HepG2 (cell line): ENCODE data around the gene VEZF1. TPM values are rescaled to one million over a fixed set of nuclear protein-coding genes. Genes with fewer than 3 reads are reported as not detected.
A peak's percentile ranks its signal among the peaks of the same experiment; 100 is the strongest.

Experiments used
- FOXP1 ChIP-seq, 2 experiments: fragments of 450-650 bp in 1 of 2; IDR thresholded peaks; 2 replicates each; pipeline ENCODE4 v1.6.1; 2017 to 2018; ENCODE audit warnings: antibody characterized with exemption in 1 of 2
- GTF3A ChIP-seq: sonication (generic); formaldehyde crosslinking; conservative IDR thresholded peaks from 2 replicates; pipeline ENCODE4 v1.4.0; 2020; ENCODE audit warnings: mild to moderate bottlenecking, missing genetic modification reagents
- KLF9 ChIP-seq: IDR thresholded peaks from 2 replicates; pipeline ENCODE4 v1.6.1; 2016; ENCODE audit warnings: low read depth
- NBN ChIP-seq: fragments of 450-650 bp; conservative IDR thresholded peaks from 2 replicates; pipeline ENCODE4 v1.6.1; 2017
- NR1H2 ChIP-seq: sonication (generic); formaldehyde crosslinking; IDR thresholded peaks from 2 replicates; pipeline ENCODE4 v1.8.1; 2022; ENCODE audit warnings: low read depth, missing genetic modification reagents, borderline replicate concordance
- POLR2A ChIP-seq, 2 experiments: IDR thresholded peaks; 2 replicates each; pipeline ENCODE4 v1.6.1; 2011; ENCODE audit warnings: low read depth in 2 of 2, low read length in 2 of 2, mild to moderate bottlenecking in 1 of 2, moderate library complexity in 1 of 2; ENCODE audit not compliant: insufficient read depth in 1 of 2
- SOX5 ChIP-seq: IDR thresholded peaks from 2 replicates; pipeline ENCODE4 v1.6.1; 2016; ENCODE audit warnings: borderline replicate concordance
- SUZ12 ChIP-seq: fragments of 150-350 bp; IDR thresholded peaks from 2 replicates; pipeline ENCODE4 v1.6.1; 2014; ENCODE audit warnings: low read depth, low read length
- ZNF17 ChIP-seq: sonication (generic); formaldehyde crosslinking; IDR thresholded peaks from 2 replicates; pipeline ENCODE4 v1.5.0; 2020; ENCODE audit warnings: mild to moderate bottlenecking, missing genetic modification reagents
- ZNF350 ChIP-seq: sonication (generic); formaldehyde crosslinking; IDR thresholded peaks from 2 replicates; pipeline ENCODE4 v1.4.0; 2020; ENCODE audit warnings: mild to moderate bottlenecking, low read depth, missing genetic modification reagents, borderline replicate concordance
- ZNF354B ChIP-seq: sonication (generic); formaldehyde crosslinking; IDR thresholded peaks from 2 replicates; pipeline ENCODE4 v1.8.0; 2022; ENCODE audit warnings: mild to moderate bottlenecking, missing genetic modification reagents
- ZNF619 ChIP-seq: sonication (generic); formaldehyde crosslinking; IDR thresholded peaks from 2 replicates; pipeline ENCODE4 v1.4.0; 2020; ENCODE audit warnings: mild to moderate bottlenecking, missing genetic modification reagents
- ZSCAN21 ChIP-seq: sonication (generic); formaldehyde crosslinking; IDR thresholded peaks from 2 replicates; pipeline ENCODE4 v1.8.0; 2022; ENCODE audit warnings: mild to moderate bottlenecking, missing genetic modification reagents, moderate library complexity, borderline replicate concordance
- ZZZ3 ChIP-seq: sonication (generic); formaldehyde crosslinking; IDR thresholded peaks from 2 replicates; pipeline ENCODE4 v1.4.0; 2020; ENCODE audit warnings: missing genetic modification reagents, mild to moderate bottlenecking, borderline replicate concordance
- polyA plus RNA-seq, 8 experiments: library from polyadenylated mRNA; depleted of rRNA in 3 of 8; stranded (reverse) in 7 of 8; unstranded in 1 of 8; fragments of >200 nt; fragmentation: Illumina TruSeq in 4 of 8; extraction: Trizol in 4 of 8; gene quantifications; 2 replicates each; pipeline versions ENCODE4 v1.2.1 to v1.2.3, GENCODE V29; 2011 to 2016; ENCODE audit warnings: low read depth in 4 of 8, missing spikeins in 1 of 8, mixed read lengths in 1 of 8; ENCODE audit not compliant: insufficient read depth in 1 of 8
- total RNA-seq, 5 experiments: library from RNA; depleted of rRNA; stranded (reverse); fragments of >200 nt; fragmentation: Illumina TruSeq; extraction: Trizol; gene quantifications; 2 replicates each; pipeline ENCODE4 v1.2.3, GENCODE V29; 2016; ENCODE audit warnings: low read depth in 1 of 5
- TF ChIP-seq, protein P1 (sequence below): IDR thresholded peaks from 2 replicates; pipeline ENCODE4 v1.6.1; 2012; ENCODE audit warnings: low read length, improper control_type of control experiment
- TF ChIP-seq, protein P2 (sequence below): sonication (generic); formaldehyde crosslinking; IDR thresholded peaks from 2 replicates; pipeline ENCODE4 v1.4.0; 2020; ENCODE audit warnings: missing genetic modification reagents, mild to moderate bottlenecking, borderline replicate concordance
- TF ChIP-seq, protein P3 (sequence below): sonication (generic); formaldehyde crosslinking; IDR thresholded peaks from 2 replicates; pipeline ENCODE4 v1.4.0; 2020; ENCODE audit warnings: mild to moderate bottlenecking, missing genetic modification reagents
- TF ChIP-seq, protein P4 (sequence below): sonication (generic); formaldehyde crosslinking; IDR thresholded peaks from 2 replicates; pipeline ENCODE4 v1.8.0; 2022; ENCODE audit warnings: missing genetic modification reagents, mild to moderate bottlenecking, borderline replicate concordance

VEZF1 gene
- total and polyA plus RNA-seq, 2 of the 13 experiments (the other 11 are each of a cell fraction or from before 2014, with no cell fraction given), result 45.9 to 49.7 TPM

DNA sequence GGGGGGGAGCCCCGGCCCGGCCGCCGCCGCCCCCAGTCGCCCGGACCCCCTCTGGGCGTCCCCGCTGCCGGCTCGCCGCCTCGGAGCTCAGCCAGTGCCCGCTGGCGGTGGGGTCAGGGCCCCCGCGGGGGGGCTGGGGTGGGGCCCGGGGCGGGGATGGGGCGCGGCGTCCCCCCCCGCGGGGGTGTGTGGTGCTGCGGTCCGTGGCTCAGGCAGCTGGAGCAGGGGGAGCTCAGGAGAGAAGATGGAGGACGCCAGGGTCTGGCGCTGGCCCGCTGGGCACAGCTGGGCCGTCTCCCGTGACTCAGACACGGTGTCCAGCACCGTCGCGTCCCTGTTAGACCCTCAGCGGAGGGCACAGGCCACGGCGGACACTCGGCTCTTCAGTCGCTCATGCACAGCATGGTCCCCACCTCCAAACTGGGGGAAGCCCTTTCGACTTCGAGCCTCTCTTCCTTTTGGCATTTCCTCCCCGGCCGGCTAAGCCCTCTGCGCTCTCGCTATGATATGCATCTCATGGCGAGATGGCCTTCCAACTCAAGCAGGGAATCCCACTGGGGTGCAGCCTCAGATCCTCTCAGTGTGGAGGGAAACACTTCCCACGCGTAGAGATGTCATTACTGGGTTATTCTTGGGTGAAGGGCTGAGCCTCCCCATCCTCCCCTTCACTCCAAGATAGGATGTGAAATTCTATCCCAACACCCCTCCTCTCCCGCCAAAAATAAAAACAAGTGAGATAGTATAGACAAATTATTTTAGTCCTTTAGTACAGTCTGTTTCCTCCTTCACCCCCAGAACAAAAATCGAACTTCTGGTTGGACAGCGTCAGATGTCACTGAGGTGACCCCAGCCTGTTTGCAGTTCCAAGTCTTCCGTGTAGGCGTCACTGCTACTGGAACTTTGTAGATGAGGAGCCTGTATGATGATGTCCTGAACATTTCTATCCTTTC, 522 bp upstream of the VEZF1 start (continued):
- TF ChIP-seq, protein P1, sequence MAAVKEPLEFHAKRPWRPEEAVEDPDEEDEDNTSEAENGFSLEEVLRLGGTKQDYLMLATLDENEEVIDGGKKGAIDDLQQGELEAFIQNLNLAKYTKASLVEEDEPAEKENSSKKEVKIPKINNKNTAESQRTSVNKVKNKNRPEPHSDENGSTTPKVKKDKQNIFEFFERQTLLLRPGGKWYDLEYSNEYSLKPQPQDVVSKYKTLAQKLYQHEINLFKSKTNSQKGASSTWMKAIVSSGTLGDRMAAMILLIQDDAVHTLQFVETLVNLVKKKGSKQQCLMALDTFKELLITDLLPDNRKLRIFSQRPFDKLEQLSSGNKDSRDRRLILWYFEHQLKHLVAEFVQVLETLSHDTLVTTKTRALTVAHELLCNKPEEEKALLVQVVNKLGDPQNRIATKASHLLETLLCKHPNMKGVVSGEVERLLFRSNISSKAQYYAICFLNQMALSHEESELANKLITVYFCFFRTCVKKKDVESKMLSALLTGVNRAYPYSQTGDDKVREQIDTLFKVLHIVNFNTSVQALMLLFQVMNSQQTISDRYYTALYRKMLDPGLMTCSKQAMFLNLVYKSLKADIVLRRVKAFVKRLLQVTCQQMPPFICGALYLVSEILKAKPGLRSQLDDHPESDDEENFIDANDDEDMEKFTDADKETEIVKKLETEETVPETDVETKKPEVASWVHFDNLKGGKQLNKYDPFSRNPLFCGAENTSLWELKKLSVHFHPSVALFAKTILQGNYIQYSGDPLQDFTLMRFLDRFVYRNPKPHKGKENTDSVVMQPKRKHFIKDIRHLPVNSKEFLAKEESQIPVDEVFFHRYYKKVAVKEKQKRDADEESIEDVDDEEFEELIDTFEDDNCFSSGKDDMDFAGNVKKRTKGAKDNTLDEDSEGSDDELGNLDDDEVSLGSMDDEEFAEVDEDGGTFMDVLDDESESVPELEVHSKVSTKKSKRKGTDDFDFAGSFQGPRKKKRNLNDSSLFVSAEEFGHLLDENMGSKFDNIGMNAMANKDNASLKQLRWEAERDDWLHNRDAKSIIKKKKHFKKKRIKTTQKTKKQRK, result no peak
- no peak for TF ChIP-seq NBN
- peak; percentile 55; the same call in 1 of the 2 replicates for TF ChIP-seq ZNF354B (CRISPR knock-in tag)
- TF ChIP-seq SUZ12, result no peak
- no peak for TF ChIP-seq ZZZ3 (CRISPR knock-in tag)
- TF ChIP-seq ZNF350 (CRISPR knock-in tag), result no peak; the same call in 1 of the 2 replicates
- no peak for TF ChIP-seq SOX5 (CRISPR knock-in tag)
- TF ChIP-seq, protein P2, sequence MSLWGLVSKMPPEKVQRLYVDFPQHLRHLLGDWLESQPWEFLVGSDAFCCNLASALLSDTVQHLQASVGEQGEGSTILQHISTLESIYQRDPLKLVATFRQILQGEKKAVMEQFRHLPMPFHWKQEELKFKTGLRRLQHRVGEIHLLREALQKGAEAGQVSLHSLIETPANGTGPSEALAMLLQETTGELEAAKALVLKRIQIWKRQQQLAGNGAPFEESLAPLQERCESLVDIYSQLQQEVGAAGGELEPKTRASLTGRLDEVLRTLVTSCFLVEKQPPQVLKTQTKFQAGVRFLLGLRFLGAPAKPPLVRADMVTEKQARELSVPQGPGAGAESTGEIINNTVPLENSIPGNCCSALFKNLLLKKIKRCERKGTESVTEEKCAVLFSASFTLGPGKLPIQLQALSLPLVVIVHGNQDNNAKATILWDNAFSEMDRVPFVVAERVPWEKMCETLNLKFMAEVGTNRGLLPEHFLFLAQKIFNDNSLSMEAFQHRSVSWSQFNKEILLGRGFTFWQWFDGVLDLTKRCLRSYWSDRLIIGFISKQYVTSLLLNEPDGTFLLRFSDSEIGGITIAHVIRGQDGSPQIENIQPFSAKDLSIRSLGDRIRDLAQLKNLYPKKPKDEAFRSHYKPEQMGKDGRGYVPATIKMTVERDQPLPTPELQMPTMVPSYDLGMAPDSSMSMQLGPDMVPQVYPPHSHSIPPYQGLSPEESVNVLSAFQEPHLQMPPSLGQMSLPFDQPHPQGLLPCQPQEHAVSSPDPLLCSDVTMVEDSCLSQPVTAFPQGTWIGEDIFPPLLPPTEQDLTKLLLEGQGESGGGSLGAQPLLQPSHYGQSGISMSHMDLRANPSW (CRISPR knock-in tag), result no peak
- 0 out of 2 replicates have a peak, but pooled peaks have one; percentile 52 for TF ChIP-seq NR1H2 (CRISPR knock-in tag)
- TF ChIP-seq KLF9 (CRISPR knock-in tag), result no peak; the same call in 1 of the 2 replicates
- TF ChIP-seq, protein P3, sequence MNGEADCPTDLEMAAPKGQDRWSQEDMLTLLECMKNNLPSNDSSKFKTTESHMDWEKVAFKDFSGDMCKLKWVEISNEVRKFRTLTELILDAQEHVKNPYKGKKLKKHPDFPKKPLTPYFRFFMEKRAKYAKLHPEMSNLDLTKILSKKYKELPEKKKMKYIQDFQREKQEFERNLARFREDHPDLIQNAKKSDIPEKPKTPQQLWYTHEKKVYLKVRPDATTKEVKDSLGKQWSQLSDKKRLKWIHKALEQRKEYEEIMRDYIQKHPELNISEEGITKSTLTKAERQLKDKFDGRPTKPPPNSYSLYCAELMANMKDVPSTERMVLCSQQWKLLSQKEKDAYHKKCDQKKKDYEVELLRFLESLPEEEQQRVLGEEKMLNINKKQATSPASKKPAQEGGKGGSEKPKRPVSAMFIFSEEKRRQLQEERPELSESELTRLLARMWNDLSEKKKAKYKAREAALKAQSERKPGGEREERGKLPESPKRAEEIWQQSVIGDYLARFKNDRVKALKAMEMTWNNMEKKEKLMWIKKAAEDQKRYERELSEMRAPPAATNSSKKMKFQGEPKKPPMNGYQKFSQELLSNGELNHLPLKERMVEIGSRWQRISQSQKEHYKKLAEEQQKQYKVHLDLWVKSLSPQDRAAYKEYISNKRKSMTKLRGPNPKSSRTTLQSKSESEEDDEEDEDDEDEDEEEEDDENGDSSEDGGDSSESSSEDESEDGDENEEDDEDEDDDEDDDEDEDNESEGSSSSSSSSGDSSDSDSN, result peak; percentile 72
- TF ChIP-seq ZNF17 (CRISPR knock-in tag), result no peak
- no peak for TF ChIP-seq FOXP1 (IDR thresholded peaks at IDR 0.05)
- TF ChIP-seq FOXP1 (CRISPR knock-in tag; IDR thresholded peaks at IDR 0.05), result no peak
- no peak for TF ChIP-seq GTF3A (CRISPR knock-in tag)
- TF ChIP-seq ZSCAN21 (CRISPR knock-in tag), result no peak
- TF ChIP-seq, protein P4, sequence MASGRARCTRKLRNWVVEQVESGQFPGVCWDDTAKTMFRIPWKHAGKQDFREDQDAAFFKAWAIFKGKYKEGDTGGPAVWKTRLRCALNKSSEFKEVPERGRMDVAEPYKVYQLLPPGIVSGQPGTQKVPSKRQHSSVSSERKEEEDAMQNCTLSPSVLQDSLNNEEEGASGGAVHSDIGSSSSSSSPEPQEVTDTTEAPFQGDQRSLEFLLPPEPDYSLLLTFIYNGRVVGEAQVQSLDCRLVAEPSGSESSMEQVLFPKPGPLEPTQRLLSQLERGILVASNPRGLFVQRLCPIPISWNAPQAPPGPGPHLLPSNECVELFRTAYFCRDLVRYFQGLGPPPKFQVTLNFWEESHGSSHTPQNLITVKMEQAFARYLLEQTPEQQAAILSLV (CRISPR knock-in tag), result peak; percentile 86; the same call in 1 of the 2 replicates
- peak; percentile 82 to 89 for TF ChIP-seq POLR2A (IDR thresholded peaks at IDR 0.05; ENCODE audit: insufficient read depth in 1 of 2, low read depth in 2 of 2, low read length in 2 of 2)
- no peak for TF ChIP-seq ZNF619 (CRISPR knock-in tag)
